HL-60 (cell line): Measurements from ENCODE around the gene PLK2.
A peak's percentile ranks its signal among the peaks of the same experiment; 100 is the strongest.

Source experiments
- DNase-seq, 2 experiments: peaks; one replicate each; pipeline ENCODE4 v3.0.0-alpha.2; 2010 to 2020; ENCODE audit warnings: low read depth in 1 of 2, low spot score in 1 of 2
- H3K27ac ChIP-seq: fragments of 250-450 bp; sonication (Bioruptor Pico); replicated peaks from 2 replicates; pipeline ENCODE4 v1.5.1; 2020; ENCODE audit warnings: mild to moderate bottlenecking, moderate library complexity
- H3K27me3 ChIP-seq: fragments of 250-450 bp; sonication (Bioruptor Pico); 2 replicates; pipeline ENCODE4 v1.5.1; 2021; ENCODE audit warnings: mild to moderate bottlenecking, moderate library complexity; ENCODE audit not compliant: insufficient read depth, poor library complexity, severe bottlenecking
- H3K4me3 ChIP-seq: replicated peaks from 2 replicates; pipeline ENCODE4 v1.5.1; 2011; ENCODE audit warnings: mild to moderate bottlenecking, control low read depth, low read length; ENCODE audit not compliant: insufficient read depth
- GABPA ChIP-seq: IDR thresholded peaks from 2 replicates; pipeline ENCODE4 v1.6.1; 2012; ENCODE audit warnings: low read depth
- POLR2AphosphoS5 ChIP-seq: IDR thresholded peaks from 2 replicates; pipeline ENCODE4 v1.6.1; 2012; ENCODE audit warnings: low read depth
- SPI1 ChIP-seq: IDR thresholded peaks from 2 replicates; pipeline ENCODE4 v1.6.1; 2012; ENCODE audit warnings: low read depth, mild to moderate bottlenecking, borderline replicate concordance
- TF ChIP-seq, protein P1 (sequence below): IDR thresholded peaks from 2 replicates; pipeline ENCODE4 v1.6.1; 2012; ENCODE audit warnings: low read depth; ENCODE audit not compliant: insufficient replicate concordance
- TF ChIP-seq, protein P2 (sequence below): IDR thresholded peaks from one replicate; pipeline ENCODE4 v1.5.1; 2011; ENCODE audit warnings: low read length, control low read depth, inconsistent platforms; ENCODE audit not compliant: insufficient read depth

The PLK2 gene

DNA sequence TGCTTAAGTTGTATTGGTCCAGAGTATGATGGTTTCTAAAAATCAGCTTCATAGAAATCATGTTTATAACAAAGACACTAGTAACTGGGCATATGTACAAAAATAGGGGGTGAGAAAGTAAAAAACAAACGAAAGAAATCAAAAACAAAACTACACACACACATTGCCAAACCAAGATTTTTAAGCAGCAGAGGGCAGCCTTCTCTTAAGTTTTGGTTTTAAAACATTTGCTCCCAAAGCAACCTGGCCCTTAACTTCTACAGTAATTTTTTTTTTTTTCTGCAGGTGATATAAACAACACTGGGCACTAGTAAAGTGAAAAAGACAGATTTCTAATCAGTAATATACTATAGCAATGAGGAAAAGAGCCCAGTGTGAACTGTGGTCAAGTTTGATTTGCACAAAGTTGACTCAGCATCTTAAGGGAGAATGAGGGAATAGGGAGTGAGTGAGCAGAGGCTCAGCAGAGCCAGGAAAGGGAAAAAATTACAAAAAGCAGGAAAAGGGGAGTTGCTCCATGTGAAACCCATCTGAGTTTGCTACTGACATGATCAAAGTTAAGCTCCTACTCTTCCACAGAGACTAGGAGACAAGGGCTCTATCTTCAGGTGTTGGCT is 18.0 kb upstream of the PLK2 start:
- no peaks in the 10 kb centered on the region for H3K27me3 ChIP-seq
- TF ChIP-seq GABPA (no peak), SPI1 (no peak), POLR2AphosphoS5 (no peak)
- TF ChIP-seq, protein P1, sequence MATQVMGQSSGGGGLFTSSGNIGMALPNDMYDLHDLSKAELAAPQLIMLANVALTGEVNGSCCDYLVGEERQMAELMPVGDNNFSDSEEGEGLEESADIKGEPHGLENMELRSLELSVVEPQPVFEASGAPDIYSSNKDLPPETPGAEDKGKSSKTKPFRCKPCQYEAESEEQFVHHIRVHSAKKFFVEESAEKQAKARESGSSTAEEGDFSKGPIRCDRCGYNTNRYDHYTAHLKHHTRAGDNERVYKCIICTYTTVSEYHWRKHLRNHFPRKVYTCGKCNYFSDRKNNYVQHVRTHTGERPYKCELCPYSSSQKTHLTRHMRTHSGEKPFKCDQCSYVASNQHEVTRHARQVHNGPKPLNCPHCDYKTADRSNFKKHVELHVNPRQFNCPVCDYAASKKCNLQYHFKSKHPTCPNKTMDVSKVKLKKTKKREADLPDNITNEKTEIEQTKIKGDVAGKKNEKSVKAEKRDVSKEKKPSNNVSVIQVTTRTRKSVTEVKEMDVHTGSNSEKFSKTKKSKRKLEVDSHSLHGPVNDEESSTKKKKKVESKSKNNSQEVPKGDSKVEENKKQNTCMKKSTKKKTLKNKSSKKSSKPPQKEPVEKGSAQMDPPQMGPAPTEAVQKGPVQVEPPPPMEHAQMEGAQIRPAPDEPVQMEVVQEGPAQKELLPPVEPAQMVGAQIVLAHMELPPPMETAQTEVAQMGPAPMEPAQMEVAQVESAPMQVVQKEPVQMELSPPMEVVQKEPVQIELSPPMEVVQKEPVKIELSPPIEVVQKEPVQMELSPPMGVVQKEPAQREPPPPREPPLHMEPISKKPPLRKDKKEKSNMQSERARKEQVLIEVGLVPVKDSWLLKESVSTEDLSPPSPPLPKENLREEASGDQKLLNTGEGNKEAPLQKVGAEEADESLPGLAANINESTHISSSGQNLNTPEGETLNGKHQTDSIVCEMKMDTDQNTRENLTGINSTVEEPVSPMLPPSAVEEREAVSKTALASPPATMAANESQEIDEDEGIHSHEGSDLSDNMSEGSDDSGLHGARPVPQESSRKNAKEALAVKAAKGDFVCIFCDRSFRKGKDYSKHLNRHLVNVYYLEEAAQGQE: no peak
- TF ChIP-seq, protein P2, sequence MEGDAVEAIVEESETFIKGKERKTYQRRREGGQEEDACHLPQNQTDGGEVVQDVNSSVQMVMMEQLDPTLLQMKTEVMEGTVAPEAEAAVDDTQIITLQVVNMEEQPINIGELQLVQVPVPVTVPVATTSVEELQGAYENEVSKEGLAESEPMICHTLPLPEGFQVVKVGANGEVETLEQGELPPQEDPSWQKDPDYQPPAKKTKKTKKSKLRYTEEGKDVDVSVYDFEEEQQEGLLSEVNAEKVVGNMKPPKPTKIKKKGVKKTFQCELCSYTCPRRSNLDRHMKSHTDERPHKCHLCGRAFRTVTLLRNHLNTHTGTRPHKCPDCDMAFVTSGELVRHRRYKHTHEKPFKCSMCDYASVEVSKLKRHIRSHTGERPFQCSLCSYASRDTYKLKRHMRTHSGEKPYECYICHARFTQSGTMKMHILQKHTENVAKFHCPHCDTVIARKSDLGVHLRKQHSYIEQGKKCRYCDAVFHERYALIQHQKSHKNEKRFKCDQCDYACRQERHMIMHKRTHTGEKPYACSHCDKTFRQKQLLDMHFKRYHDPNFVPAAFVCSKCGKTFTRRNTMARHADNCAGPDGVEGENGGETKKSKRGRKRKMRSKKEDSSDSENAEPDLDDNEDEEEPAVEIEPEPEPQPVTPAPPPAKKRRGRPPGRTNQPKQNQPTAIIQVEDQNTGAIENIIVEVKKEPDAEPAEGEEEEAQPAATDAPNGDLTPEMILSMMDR: no peak
- DNase-seq: no peak
- no peak overlapping the region for H3K4me3 ChIP-seq
- no peak overlapping the region for H3K27ac ChIP-seq

DNA sequence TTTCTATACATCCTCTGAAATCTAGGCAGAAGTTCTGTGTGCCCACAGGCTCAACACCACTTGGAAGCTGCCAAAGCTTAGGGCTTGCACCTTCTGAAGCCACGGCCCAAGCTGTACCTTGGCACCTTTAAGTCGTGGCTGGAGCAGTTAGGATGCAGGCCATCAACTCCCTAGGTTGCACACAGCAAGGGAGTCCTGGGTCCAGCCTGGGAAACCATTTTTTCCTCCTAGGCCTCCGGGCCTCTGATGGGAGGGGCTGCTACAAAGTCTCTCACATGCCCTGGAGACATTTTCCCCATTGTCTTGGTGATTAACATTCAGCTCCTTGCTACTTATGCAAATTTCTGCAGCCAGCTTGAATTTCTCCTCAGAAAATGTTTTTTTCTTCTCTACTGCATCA is 15.5 kb upstream of the PLK2 start:
- no peak overlapping the region for H3K4me3 ChIP-seq
- no peaks in the 10 kb centered on the region for H3K27me3 ChIP-seq
- H3K27ac ChIP-seq: no peak overlapping the region
- DNase-seq: no peak
- TF ChIP-seq GABPA: no peak
- TF ChIP-seq, protein P1: no peak

DNA sequence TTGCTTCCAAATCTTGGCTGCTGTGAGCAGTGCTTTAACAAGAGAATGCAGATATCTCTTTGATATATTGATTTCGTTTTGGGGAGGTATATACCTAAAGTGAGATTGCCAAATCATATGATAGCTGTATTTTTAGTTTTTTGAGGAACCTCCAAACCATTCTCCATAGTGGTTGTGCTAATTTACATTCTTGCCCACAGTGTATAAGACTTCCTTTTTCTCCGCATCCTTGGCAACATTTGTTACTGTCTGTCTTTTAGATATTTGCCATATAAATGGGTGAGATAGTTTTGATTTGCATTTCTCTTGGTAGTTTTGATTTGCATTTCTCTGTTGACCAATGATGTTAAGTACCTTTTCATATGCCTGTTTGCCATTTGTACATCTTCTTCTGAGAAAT is 10.0 kb upstream of the PLK2 start:
- Histone ChIP-seq H3K4me3 (no peak overlapping the region), H3K27me3 (no peaks in the 10 kb centered on the region), H3K27ac (no peak overlapping the region)
- peak; percentile 73 for TF ChIP-seq SPI1
- TF ChIP-seq GABPA: no peak
- no peak for DNase-seq

DNA sequence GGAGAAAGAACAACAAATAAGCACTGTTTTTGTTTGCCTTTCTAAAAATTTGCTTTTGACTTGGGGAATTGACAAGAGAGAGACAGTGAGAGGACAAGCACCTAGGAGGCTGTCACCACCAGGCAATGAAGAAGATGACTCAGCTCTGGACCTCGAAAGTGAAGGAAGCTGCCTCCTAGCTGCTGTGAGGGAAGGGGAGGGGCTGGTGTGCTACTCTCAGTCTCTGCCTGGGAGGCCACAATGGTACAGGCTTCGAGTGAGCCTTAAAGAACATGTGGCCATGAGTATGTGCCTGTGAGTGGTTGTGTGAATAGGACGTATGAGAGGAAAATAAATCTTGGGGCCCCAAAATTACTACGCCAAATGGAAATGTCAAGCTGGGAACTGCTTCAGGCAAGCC is 7.1 kb upstream of the PLK2 start:
- no peak overlapping the region for H3K27ac ChIP-seq
- TF ChIP-seq, protein P1: no peak
- TF ChIP-seq SPI1 (no peak), POLR2AphosphoS5 (no peak), GABPA (no peak)
- TF ChIP-seq, protein P2: no peak
- DNase-seq: peak in 1 of 2 experiments; percentile 47
- H3K27me3 ChIP-seq: no peaks in the 10 kb centered on the region
- no peak overlapping the region for H3K4me3 ChIP-seq
